ENCODE measurements around the gene ENTPD3.

ENTPD3 gene

DNA sequence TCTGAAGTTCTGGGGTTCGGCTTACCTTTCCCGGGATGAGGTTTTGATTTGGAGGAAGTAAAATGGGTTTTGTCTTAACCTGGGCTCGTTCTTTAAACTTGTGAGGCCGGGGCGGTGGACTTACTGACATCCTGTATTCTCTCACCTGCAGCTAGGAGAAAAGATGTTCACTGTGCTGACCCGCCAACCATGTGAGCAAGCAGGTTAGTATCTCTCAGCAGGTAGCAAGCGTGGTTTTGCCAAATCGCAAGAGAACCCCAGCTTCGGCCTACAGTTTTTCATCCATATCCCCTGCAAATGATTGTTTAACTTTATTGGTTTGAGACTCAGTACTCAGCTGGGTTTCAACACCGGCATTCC, 891 bp downstream of the ENTPD3 start:
- TF ChIP-seq, protein P1, sequence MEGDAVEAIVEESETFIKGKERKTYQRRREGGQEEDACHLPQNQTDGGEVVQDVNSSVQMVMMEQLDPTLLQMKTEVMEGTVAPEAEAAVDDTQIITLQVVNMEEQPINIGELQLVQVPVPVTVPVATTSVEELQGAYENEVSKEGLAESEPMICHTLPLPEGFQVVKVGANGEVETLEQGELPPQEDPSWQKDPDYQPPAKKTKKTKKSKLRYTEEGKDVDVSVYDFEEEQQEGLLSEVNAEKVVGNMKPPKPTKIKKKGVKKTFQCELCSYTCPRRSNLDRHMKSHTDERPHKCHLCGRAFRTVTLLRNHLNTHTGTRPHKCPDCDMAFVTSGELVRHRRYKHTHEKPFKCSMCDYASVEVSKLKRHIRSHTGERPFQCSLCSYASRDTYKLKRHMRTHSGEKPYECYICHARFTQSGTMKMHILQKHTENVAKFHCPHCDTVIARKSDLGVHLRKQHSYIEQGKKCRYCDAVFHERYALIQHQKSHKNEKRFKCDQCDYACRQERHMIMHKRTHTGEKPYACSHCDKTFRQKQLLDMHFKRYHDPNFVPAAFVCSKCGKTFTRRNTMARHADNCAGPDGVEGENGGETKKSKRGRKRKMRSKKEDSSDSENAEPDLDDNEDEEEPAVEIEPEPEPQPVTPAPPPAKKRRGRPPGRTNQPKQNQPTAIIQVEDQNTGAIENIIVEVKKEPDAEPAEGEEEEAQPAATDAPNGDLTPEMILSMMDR (IDR thresholded peaks at IDR 0.05): no peak
- Histone ChIP-seq H3K36me3 (no peaks in the 10 kb centered on the region), H3K4me3 (ENCODE audit: low read depth in 1 of 2, low read length in 1 of 2) (no peak overlapping the region), H3K4me1 (ENCODE audit: control insufficient read depth in 1 of 2, insufficient read depth in 1 of 2, low read depth in 1 of 2, low read length in 1 of 2) (no peaks in the 10 kb centered on the region), H3K9me3 (no peaks in the 10 kb centered on the region), H3K27me3 (peaks cover 54% of the 10 kb centered on the region), H3K27ac (no peak overlapping the region)

DNA sequence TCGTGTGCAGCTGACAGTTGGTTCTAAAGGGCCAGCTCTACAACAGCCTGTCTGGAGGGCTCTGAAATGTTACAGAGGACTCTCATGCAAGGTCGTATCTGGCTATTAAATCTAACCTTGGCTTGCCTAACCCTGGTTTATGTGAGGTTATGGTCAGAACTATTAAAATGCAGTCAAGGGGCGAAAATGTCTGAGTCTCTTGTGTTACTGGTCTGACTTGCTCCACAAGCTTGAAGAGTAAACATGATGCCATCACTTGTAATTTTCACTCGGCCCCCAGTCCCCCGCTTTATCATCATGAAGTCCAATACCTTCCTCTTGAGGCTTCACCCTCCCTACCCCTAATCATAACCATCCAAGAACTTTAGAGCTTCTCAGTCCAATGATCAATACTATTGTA, 9.4 kb downstream of the ENTPD3 start:
- no peaks in the 10 kb centered on the region for H3K9me3 ChIP-seq
- no peaks in the 10 kb centered on the region for H3K36me3 ChIP-seq
- TF ChIP-seq, protein P1 (IDR thresholded peaks at IDR 0.05): no peak

DNA sequence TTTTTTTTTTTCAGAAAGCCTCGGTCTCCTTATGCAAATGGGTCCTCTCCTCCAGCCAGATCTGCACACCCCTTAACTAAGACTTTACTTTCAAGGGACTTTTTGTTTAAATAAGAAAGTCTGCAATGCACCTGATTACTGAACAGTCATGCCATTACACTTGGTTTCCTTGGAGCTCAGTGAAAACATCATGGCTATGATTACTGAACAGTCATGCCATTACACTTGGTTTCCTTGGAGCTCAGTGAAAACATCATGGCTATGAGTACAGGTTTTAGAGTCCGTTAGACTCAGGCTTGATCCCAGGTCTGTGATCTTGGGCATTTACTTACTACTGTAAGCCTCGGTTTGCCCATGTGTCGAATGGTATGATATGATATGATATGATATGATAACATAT, 10.1 kb downstream of the ENTPD3 start:
- no peak overlapping the region for H3K27ac ChIP-seq
- TF ChIP-seq, protein P1 (IDR thresholded peaks at IDR 0.05): no peak
- no peaks in the 10 kb centered on the region for H3K4me1 ChIP-seq (ENCODE audit: control insufficient read depth in 1 of 2, insufficient read depth in 1 of 2, low read depth in 1 of 2, low read length in 1 of 2)
- no peaks in the 10 kb centered on the region for H3K36me3 ChIP-seq
- no peaks in the 10 kb centered on the region for H3K9me3 ChIP-seq
- H3K27me3 ChIP-seq: no peaks in the 10 kb centered on the region
- H3K4me3 ChIP-seq (ENCODE audit: low read depth in 1 of 2, low read length in 1 of 2): no peak overlapping the region

More for the DNA sequence above, 9.4 kb downstream of the ENTPD3 start:
- no peak overlapping the region for H3K4me3 ChIP-seq (ENCODE audit: low read depth in 1 of 2, low read length in 1 of 2)
- H3K27ac ChIP-seq: no peak overlapping the region
- no peaks in the 10 kb centered on the region for H3K27me3 ChIP-seq
- H3K4me1 ChIP-seq (ENCODE audit: control insufficient read depth in 1 of 2, insufficient read depth in 1 of 2, low read depth in 1 of 2, low read length in 1 of 2): no peaks in the 10 kb centered on the region

DNA sequence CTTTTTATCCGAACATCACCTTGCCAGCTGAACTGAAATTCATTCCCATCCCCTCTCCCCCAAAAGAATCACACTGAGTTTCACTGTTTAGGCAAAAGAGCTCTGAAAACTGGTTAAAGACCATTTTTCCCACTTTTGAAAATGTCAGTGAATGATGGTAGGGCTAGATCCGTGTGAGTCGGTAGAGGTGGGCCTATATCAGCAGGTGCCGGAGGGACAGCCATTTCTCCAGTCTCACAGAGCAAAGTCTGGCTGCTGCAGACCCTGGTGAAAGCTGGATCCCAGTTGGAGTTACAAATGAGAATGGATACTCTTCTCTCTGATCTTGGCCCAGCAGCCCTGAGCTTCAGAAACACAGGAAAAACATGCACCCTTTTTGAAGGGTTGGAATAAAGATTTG, 10.9 kb downstream of the ENTPD3 start:
- Histone ChIP-seq H3K4me1 (ENCODE audit: control insufficient read depth in 1 of 2, insufficient read depth in 1 of 2, low read depth in 1 of 2, low read length in 1 of 2) (no peaks in the 10 kb centered on the region), H3K4me3 (ENCODE audit: low read depth in 1 of 2, low read length in 1 of 2) (no peak overlapping the region), H3K36me3 (no peaks in the 10 kb centered on the region), H3K9me3 (no peaks in the 10 kb centered on the region), H3K27ac (no peak overlapping the region), H3K27me3 (no peaks in the 10 kb centered on the region)
- TF ChIP-seq, protein P1 (IDR thresholded peaks at IDR 0.05): no peak

GRCh38 chr3:40398346-40398745, 11.4 kb downstream of the ENTPD3 start:
- no peaks in the 10 kb centered on the region for H3K9me3 ChIP-seq
- H3K4me1 ChIP-seq (ENCODE audit: control insufficient read depth in 1 of 2, insufficient read depth in 1 of 2, low read depth in 1 of 2, low read length in 1 of 2): no peaks in the 10 kb centered on the region
- no peak overlapping the region for H3K27ac ChIP-seq

More at GRCh38 chr3:40398346-40398745, 11.4 kb downstream of the ENTPD3 start:
- TF ChIP-seq, protein P1 (IDR thresholded peaks at IDR 0.05): no peak
- Histone ChIP-seq H3K27me3 (no peaks in the 10 kb centered on the region), H3K4me3 (ENCODE audit: low read depth in 1 of 2, low read length in 1 of 2) (no peak overlapping the region), H3K36me3 (no peaks in the 10 kb centered on the region)

Data from neutrophil (primary cell).